Lung (tissue), 12 donors: ENCODE results near the gene PCSK5. TPM values are rescaled to one million over a fixed set of nuclear protein-coding genes. Genes with fewer than 3 reads are reported as not detected.

Source experiments
- ATAC-seq: fragments of 200-7000 bp; cut with Tn5 transposase; one replicate; pipeline ENCODE4 v1.9.1; 2020; ENCODE audit warnings: moderate number of reproducible peaks; ENCODE audit not compliant: insufficient read depth, low FRiP score
- DNase-seq, 3 donors: peaks; one replicate each; pipeline ENCODE4 v3.0.0-alpha.2; 2013 to 2017
- H3K27ac ChIP-seq, 2 donors: one replicate each; pipeline ENCODE4 v1.5.1; 2013; ENCODE audit warnings: mild to moderate bottlenecking in 2 of 2, moderate library complexity in 2 of 2, control low read depth in 1 of 2, inconsistent platforms in 1 of 2, low read depth in 1 of 2, low read length in 1 of 2
- H3K27me3 ChIP-seq, 3 donors: one replicate each; pipeline ENCODE4 v1.5.1; 2013; ENCODE audit warnings: low read length in 2 of 3; ENCODE audit not compliant: control insufficient read depth in 3 of 3, insufficient read depth in 3 of 3
- H3K36me3 ChIP-seq, 4 donors: one replicate each; pipeline ENCODE4 v1.5.1; 2013; ENCODE audit warnings: low read length in 4 of 4, mild to moderate bottlenecking in 1 of 4, moderate library complexity in 1 of 4; ENCODE audit not compliant: control insufficient read depth in 4 of 4, insufficient read depth in 4 of 4
- H3K4me1 ChIP-seq, 5 donors: one replicate each; pipeline ENCODE4 v1.5.1; 2013; ENCODE audit warnings: low read length in 5 of 5, mild to moderate bottlenecking in 2 of 5, moderate library complexity in 1 of 5; ENCODE audit not compliant: control insufficient read depth in 5 of 5, insufficient read depth in 5 of 5
- H3K4me3 ChIP-seq: one replicate; pipeline ENCODE4 v1.5.1; 2013; ENCODE audit warnings: mild to moderate bottlenecking, control low read depth, moderate library complexity
- H3K9ac ChIP-seq, 2 donors: one replicate each; pipeline ENCODE4 v1.5.1; 2013; ENCODE audit warnings: low read length in 2 of 2, control low read depth in 1 of 2; ENCODE audit not compliant: insufficient read depth in 1 of 2
- H3K9me3 ChIP-seq, 4 donors: one replicate each; pipeline ENCODE4 v1.5.1; 2013; ENCODE audit warnings: low read length in 3 of 4, mild to moderate bottlenecking in 1 of 4, moderate library complexity in 1 of 4; ENCODE audit not compliant: control insufficient read depth in 4 of 4, insufficient read depth in 3 of 4
- WGBS, 2 donors: extraction: QIAGEN DNeasy Blood & Tissue Kit; methylation state at CpG; one replicate each; pipeline ENCODE4 v1.1.7; 2013; 5-methylcytosine and 5-hydroxymethylcytosine counted together
- polyA plus RNA-seq, 2 donors: library from polyadenylated mRNA; stranded (reverse); fragments of 200-250 nt; gene quantifications; one replicate each; pipeline ENCODE4 v1.2.1, GENCODE V29; 2013
- total RNA-seq, 2 donors: library from RNA; depleted of rRNA in 1 of 2; stranded (reverse); fragments of >200 nt in 1 of 2; gene quantifications; one replicate each; pipeline ENCODE4 v1.2.1, GENCODE V29; 2014 to 2021
- TF ChIP-seq, protein P1 (sequence below): IDR thresholded peaks from 2 replicates; pipeline ENCODE4 v1.5.1; 2012; ENCODE audit warnings: mild to moderate bottlenecking; ENCODE audit errors: control extremely low read depth, extremely low read depth
- donor health status: control.
- donor health status: control.
- donor health status: Bipolar disorder and iron deficiency.
- donor health status: healthy.
- donor health status: DM: yes; HTN: yes; CAD: no.

PCSK5 gene
- total and polyA plus RNA-seq, 4 donors: 1.9 to 28.2 (median 13.6) TPM

DNA sequence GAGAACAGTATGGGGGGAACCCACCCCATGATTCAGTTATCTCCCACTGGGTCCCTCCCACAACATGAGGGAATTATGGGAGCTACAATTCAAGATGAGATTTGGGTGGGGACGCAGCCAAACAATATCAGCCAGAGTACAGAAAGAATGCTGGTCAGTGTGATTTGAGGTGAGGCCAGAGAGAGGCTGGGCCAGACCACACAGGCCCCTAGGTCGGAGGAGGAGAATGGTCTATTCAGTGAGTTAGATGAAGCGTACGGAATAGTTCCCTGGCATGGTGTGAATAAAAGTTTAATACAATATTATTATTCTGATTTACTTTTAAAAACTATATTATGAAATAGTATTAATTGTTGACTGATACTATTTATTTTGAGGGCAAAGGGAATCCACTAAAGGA is 39.7 kb downstream of the PCSK5 start:
- no peak for ATAC-seq
- WGBS, 2 donors: 88 to 89% methylated on average over 4 of the region's 4 CpGs

DNA sequence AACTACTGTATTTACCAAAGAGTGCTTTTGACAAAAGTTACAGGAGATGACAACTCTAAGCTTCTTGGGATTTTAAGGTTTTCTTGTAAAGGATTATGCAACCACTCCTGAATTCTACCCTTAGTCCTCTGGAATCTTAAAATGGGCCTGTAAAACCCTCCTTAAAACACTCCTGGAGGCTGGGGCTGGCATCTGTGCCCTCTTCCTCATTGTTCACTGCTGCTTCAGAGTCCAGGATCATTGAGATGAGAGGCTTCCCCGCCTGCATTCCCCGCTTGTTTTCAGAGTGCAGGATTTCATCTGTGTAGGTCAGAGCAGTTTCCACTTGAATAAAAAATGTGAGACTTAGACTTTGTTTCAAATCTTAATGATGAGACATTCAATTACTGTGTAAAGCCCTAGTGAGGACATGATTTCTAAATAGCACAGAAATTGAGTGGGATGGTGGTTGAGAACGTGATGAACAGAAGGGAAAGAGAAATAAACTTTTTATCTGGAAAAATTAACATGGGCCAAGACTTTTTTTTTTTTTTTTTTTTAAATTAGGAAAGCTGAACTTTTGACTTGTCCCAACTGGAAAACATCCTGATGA is 40.4 kb downstream of the PCSK5 start:
- no peak overlapping the region for H3K27ac ChIP-seq
- ATAC-seq (peak; percentile 88), DNase-seq (peak; percentile 45 to 51 (median 45))
- peaks cover 0 to 4% (median 2%) of the 10 kb centered on the region in 4 donors for H3K36me3 ChIP-seq
- no peak overlapping the region for H3K9ac ChIP-seq
- H3K4me1 ChIP-seq: peaks cover 0 to 14% (median 0%) of the 10 kb centered on the region in 5 donors
- TF ChIP-seq, protein P1, sequence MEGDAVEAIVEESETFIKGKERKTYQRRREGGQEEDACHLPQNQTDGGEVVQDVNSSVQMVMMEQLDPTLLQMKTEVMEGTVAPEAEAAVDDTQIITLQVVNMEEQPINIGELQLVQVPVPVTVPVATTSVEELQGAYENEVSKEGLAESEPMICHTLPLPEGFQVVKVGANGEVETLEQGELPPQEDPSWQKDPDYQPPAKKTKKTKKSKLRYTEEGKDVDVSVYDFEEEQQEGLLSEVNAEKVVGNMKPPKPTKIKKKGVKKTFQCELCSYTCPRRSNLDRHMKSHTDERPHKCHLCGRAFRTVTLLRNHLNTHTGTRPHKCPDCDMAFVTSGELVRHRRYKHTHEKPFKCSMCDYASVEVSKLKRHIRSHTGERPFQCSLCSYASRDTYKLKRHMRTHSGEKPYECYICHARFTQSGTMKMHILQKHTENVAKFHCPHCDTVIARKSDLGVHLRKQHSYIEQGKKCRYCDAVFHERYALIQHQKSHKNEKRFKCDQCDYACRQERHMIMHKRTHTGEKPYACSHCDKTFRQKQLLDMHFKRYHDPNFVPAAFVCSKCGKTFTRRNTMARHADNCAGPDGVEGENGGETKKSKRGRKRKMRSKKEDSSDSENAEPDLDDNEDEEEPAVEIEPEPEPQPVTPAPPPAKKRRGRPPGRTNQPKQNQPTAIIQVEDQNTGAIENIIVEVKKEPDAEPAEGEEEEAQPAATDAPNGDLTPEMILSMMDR: no peak
- H3K4me3 ChIP-seq: no peak overlapping the region
- no peaks in the 10 kb centered on the region for H3K27me3 ChIP-seq
- H3K9me3 ChIP-seq: peaks cover 0 to 3% (median 0%) of the 10 kb centered on the region in 4 donors
- WGBS, 2 donors: 50 to 68% methylated on average over 3 of the region's 3 CpGs

More for the DNA sequence above, 39.7 kb downstream of the PCSK5 start:
- no peak overlapping the region for H3K4me3 ChIP-seq
- peaks cover 0 to 3% (median 0%) of the 10 kb centered on the region in 4 donors for H3K9me3 ChIP-seq
- no peak overlapping the region for H3K27ac ChIP-seq
- peaks cover 0 to 4% (median 2%) of the 10 kb centered on the region in 4 donors for H3K36me3 ChIP-seq
- no peak for DNase-seq
- H3K27me3 ChIP-seq: no peaks in the 10 kb centered on the region
- peaks cover 0 to 14% (median 0%) of the 10 kb centered on the region in 5 donors for H3K4me1 ChIP-seq
- no peak overlapping the region for H3K9ac ChIP-seq
- TF ChIP-seq, protein P1: no peak

DNA sequence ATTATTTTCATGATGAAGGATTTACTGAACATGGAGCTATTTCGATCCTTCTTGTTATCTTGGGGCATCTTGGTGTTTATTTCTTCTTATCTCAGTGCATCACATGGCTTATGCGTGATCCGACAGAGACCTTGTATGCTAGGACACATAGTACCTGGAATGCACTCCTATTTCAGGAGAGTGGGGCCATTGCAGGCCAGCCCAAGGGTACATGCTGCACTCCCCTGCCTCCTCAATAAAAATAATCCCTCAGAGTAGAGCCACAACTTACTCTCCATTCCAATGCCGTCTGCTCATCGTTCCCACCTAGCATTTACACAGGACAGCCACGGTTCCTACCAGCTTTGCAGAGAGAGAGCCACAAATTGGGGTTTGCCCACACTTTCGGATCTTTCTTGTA is 43.5 kb downstream of the PCSK5 start:
- Histone ChIP-seq H3K27ac (no peak overlapping the region), H3K4me1 (peaks cover 0 to 14% (median 0%) of the 10 kb centered on the region in 5 donors), H3K9ac (no peak overlapping the region), H3K9me3 (peaks cover 0 to 3% (median 0%) of the 10 kb centered on the region in 4 donors), H3K36me3 (peaks cover 0 to 4% (median 2%) of the 10 kb centered on the region in 4 donors), H3K27me3 (no peaks in the 10 kb centered on the region), H3K4me3 (no peak overlapping the region)
- DNase-seq (no peak), ATAC-seq (no peak)
- 95 to 97% methylated on average over 7 of the region's 7 CpGs for WGBS, 2 donors
- TF ChIP-seq, protein P1: no peak
